Kasumi-1 (cell line): ENCODE results near the gene KIF25.

Experiments used
- DNase-seq, 2 experiments: peaks; one replicate each; lab custom pipeline; 2025; lab: John Stamatoyannopoulos, UW

The KIF25 gene, protein sequence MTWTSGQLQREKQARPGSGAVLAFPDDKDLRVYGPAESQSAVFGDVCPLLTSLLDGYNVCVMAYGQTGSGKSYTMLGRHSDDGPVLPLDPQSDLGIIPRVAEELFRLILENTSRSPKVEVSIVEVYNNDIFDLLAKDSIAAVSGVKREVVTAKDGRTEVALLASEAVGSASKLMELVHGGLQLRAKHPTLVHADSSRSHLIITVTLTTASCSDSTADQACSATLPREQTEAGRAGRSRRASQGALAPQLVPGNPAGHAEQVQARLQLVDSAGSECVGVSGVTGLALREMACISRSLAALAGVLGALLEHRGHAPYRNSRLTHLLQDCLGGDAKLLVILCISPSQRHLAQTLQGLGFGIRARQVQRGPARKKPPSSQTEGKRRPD

GRCh38 chr6:167997642-167998041 lies at the start of gene KIF25:
TSS of gene KIF25 (plus strand) at chr6:167997671. CDS start at chr6:168029586, 31,915 bp downstream.
- DNase-seq: no peak

- no peak for DNase-seq
These were observed 49.8 kb upstream of the KIF25 start for GRCh38 chr6:167947716-167948115.

- no peak for DNase-seq
These were observed 48.8 kb upstream of the KIF25 start for GRCh38 chr6:167948716-167949115.

DNA sequence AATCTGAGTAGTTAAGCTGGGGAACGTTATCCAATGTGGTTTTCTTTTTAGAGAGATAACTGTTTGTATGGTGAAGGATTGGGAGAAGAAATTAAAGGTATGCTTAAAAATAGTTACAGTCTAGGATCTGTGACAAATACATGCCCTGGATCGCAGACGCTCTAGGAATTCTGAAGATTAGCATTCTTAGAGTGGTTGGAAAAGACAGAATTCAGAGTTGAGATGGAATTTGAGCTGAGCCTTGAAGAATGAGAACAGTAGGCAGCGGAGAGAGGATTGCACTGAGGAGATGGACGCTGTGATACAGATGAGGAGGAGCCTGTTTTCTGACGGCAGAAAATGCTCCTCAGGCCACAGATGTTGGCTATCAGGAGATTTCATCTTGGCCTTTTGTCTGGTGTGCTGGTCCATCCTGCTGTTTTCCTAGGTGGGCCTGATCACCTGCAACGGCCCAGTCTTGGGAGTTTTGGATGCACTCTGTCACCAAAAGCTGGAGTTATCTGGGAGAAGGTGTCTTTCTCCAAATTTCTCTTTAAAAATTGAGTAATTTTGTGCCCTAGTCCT lies 48.3 kb upstream of the KIF25 start:
- no peak for DNase-seq

DNA sequence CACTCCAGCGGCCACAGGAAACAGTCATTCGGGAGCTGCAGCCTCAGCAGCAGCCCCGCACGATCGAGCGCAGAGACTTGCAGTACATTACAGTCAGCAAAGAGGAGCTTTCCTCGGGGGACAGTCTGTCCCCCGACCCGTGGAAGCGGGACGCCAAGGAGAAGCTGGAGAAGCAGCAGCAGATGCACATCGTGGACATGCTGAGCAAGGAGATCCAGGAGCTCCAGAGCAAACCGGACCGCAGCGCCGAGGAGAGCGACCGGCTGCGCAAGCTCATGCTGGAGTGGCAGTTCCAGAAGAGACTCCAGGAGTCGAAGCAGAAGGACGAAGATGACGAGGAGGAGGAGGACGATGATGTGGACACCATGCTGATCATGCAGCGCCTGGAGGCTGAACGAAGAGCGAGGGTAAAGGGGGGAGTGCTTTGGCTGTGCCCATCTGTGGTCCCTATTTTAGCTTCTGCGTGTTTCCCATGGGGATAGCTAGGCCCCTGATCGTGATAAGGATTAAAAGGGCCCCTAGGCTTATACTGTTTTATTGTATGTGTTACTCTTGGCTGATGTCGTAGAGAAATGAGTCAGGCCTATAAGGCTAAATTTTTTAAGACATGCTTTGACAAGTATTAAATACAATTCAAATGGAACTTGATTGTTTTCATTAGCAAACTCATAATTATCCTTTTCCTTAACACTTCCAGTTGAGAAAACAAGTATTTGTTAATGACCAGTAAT lies 45.5 kb upstream of the KIF25 start:
- DNase-seq: peak; percentile 49 to 52

DNA sequence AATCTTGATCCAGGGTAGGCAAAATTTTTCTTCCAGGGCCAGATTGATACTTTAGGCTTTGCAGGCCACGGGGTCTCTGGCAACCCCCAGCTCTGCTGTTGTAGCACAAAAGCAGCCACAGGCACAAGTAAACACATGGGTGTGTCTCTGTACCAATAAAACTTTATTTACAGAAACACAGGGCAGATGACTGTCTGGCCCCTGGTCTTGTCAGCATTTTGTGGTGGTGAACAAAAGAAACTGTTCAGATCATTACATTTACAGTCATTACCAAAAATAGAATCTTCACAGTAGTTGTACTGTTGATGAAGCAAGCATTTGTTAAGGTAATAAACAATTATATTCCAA lies 45.0 kb upstream of the KIF25 start:
- peak; percentile 26 to 37 for DNase-seq

- no peak for DNase-seq
These were observed 43.9 kb upstream of the KIF25 start for GRCh38 chr6:167953551-167953950.

GRCh38 chr6:167954151-167954550 lies 43.3 kb upstream of the KIF25 start:
- no peak for DNase-seq

DNA sequence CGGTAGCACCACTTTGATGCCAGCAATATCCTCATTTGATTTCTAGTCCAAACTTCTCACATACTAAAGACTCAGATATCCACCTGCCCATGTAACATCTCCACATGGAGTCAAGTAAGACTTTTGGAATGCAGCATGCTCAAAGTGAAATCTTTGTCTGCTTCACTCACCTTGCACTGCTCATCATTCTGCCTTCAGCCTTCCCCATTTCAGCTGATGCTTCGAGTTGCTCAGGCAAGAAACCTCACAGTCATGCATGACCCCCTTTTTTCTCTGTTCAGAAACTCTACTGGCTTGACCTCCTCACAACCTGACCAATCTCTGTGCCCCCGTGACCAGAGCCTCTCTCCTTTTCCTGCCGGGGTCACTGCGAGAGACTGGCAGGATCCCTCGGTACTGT lies 41.0 kb upstream of the KIF25 start:
- DNase-seq: no peak

DNA sequence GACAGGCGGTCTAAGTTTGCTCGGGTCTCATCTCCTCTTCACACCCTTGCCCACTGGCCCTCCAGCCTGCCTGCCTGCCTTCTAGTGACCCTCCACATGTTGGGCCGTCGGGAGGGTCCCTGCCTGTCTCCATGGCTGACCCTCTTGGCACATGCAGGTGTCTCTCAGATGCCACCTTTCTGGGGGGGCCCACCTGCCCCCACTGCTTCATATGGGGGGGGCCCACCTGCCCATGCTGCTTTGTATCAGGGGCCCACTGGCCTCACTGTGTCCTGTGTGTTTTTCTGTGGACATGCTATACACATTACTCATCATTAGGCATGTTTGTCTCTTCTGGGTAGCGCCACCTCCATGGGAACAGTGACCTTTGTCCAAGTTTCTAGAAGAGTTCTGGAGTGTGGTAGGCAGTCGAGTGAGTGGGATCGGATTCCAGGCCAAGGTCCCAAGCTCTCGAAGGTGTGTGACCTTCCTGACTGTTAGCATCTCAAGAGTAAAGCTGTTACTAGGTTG lies 40.4 kb upstream of the KIF25 start:
- no peak for DNase-seq

DNA sequence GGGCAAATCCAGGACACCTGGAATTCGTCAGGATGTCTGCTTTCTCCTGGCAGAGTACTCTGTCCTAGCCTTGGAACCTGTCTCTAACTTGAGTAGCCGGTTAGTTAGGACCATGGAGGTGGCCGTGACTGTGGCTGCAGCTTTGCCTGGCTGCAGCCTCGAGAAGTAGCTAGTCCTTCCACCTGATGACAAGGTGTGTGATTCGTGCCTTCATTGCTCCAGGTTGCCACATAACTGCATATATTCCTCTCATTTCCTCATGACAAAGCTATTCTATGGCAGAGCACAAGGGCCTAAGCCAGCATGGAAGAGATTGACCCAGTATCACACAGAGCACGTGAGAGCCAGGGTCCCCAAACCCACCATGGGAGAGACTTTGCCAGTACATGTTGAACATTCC lies 39.8 kb upstream of the KIF25 start:
- DNase-seq: no peak

DNA sequence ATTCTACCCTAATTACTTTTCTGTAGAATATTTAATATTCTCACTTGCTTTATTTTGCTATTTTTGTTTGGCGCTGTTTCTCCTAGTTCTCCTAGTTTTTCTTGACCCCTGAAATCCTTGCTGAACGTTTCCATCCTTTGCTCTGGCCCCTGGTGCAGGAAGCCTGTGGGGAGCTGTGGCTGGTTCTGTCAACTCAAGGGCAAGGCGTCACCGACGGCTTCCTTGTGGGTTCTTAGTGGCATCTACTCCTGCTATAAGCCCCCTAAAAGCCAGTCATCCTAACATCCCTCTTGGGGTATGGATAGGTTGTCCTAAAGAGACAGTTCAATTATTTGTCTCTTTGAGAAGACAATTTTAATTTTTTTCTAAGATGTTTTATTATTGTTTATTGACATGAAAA lies 36.9 kb upstream of the KIF25 start:
- DNase-seq: no peak

DNA sequence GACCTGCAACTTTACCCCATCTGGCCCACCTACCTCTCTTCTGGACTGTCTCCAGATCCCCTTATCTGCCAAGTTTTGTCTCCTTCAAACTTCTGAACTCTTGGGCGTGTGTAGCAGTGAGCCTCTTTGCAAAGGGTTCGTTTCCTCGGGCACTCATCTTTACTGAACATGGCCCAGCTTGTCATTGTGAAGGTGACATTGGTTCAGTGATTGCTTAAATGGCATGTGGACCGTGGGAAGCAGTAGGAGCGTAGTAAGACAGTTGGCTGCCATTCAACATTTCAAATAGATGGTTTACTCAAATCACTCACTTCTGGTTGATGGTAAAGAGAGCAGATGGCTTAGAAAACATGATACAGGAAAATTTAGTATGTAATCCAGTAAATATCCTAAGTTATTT lies 34.8 kb upstream of the KIF25 start:
- DNase-seq: no peak

GRCh38 chr6:167963589-167964057 lies 33.8 kb upstream of the KIF25 start:
- DNase-seq: no peak

DNA sequence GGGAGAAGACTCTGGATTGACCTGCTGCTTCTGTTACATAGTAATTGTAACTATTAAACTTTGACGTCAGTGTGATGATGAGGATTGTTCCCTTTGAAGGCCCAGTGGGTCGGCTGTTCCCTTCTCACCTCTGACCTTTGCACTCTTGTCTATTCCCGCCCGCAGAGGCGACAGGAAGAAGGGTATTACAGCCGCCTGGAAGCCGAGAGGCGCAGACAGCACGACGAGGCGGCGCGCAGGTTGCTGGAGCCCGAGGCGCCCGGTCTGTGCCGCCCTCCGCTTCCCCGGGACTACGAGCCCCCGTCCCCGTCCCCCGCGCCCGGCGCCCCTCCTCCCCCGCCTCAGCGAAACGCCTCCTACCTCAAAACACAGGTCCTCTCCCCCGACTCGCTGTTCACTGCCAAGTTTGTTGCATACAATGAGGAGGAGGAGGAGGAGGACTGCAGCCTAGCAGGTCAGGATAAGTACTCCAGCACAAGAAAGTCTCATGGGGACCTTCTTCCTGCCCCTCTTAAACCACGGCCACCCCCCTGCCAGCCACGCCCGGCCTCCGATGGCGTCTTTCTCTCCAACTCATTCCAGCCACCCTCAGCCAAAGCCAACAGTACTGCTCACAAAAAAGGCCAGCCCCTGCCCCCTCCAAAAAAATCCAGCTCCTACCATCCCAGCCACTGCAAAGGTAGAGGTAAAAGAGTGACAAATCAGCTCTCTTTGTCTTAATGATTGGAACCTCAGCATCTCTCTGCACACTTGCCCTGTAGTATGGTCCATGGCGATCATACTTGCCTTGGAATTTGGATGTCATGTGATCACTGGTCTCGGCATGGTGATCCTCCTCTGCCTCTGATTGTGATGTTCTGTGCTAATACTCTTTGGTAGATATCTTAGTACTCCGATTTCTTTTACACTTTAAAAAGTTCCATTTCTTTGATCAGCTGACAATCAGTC lies 31.6 kb upstream of the KIF25 start:
- no peak for DNase-seq

DNA sequence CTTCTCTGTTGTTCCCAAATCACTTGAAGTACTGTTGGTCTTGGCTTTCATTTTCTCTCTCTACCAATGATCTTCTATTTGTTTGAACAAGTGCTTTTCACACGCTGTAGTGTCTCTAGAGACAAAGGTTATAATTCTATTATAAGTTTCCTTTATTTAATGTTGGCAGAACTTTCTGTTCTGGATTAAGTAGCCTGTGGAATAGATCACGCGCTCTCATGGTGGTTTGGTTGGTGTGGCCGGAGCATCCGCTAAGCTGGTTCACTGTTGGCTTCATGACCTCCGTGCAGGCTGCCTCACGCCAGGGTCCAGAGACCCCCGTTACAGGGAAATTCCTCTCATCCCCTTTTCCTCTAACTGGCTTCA lies 30.9 kb upstream of the KIF25 start:
- no peak for DNase-seq

DNA sequence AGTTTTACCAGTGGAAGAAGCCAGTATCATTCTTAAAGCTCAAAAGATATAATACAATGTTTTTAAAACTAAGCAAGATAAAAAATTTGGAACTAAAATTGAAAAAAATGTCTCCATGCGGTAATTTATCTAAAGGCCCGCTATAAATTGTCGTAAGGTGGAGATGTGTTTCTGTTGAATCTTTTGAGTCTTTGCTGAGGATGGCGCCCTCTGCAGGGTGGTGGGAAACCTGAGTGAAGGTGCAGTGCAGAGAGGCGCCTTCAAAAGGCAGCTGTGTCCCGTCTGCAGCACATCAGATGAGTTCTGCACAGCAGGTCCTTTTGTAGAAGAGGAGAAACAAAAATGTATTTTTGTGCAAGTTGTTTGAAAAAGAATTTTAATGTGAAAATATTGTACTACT lies 29.4 kb upstream of the KIF25 start:
- DNase-seq: peak; percentile 34 to 47

GRCh38 chr6:167970230-167970629 lies 27.2 kb upstream of the KIF25 start:
- DNase-seq: no peak

- no peak for DNase-seq
These were observed 25.3 kb upstream of the KIF25 start for GRCh38 chr6:167972193-167972592.

DNA sequence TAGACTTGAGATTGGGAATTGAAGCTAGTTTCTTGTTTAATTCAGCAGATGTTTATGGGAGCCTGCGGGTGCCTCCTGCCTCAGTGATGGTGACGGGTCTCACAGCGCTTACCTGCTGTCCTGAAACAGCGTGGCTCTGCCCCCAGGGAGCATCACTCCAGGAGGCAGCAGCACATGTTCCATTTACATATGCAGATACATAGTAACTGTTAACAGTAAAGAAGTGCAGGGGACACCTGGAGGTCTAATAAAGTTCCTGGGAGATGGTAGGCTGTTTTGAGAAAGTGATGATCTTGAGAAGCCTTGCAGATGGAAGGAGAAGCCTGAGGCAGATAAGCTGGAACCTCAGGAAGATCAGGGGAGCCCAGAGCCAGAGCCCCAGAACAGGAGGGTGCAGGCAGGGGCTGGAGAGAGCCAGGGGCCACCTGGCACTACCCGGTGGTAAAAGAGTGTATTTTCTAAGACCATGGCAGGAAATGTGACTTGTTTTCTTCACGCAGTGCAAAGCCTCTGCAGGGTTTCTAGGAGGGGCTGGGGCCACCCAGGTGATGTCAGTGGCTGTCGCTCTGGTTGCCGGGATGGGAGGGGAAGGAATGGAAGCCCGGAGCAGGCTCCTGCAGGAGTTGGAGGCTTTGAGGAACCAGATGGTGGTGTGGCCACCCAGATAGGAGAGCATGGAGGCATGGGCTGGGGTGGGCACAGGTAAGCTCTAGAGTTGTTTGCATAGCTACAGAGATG lies 24.2 kb upstream of the KIF25 start:
- DNase-seq: no peak
